HG02678 (cell line): ENCODE results near the gene SLC47A2.

Experiments
- ATAC-seq: cut with Tn5 transposase; IDR thresholded peaks from one replicate; pipeline ENCODE4 v1.9.1; 2021; ENCODE audit warnings: mild to moderate bottlenecking, moderate library complexity; ENCODE audit not compliant: unreplicated experiment

SLC47A2 gene

GRCh38 chr17:19647697-19648474, 68.5 kb downstream of the SLC47A2 start:
- peak; percentile 30 for ATAC-seq

- no peak for ATAC-seq
Measured at GRCh38 chr17:19646788-19647696, 69.3 kb downstream of the SLC47A2 start.

GRCh38 chr17:19645734-19646201, 70.6 kb downstream of the SLC47A2 start:
- ATAC-seq = no peak

- ATAC-seq = no peak
Measured at GRCh38 chr17:19644493-19645210, 71.7 kb downstream of the SLC47A2 start.

- no peak for ATAC-seq
Measured at GRCh38 chr17:19642373-19642893, 74.0 kb downstream of the SLC47A2 start.

- ATAC-seq = no peak
Measured at GRCh38 chr17:19641687-19642372, 74.6 kb downstream of the SLC47A2 start.

- ATAC-seq = no peak
Measured at GRCh38 chr17:19631905-19632304, 84.5 kb downstream of the SLC47A2 start.

- ATAC-seq = no peak
Measured at GRCh38 chr17:19630661-19631060, 85.7 kb downstream of the SLC47A2 start.

- no peak for ATAC-seq
Measured at GRCh38 chr17:19630035-19630434, 86.3 kb downstream of the SLC47A2 start.

GRCh38 chr17:19629449-19629848, 86.9 kb downstream of the SLC47A2 start:
- no peak for ATAC-seq
